C4-2B (cell line): ENCODE results near the gene CPSF4L.

ENCODE experiments used
- ZFX ChIP-seq: fragments of 450-650 bp; IDR thresholded peaks from 2 replicates; pipeline ENCODE4 v1.6.1; 2017
- TF ChIP-seq, protein P1 (sequence below): fragments of 450-650 bp; conservative IDR thresholded peaks from 2 replicates; pipeline ENCODE4 v1.5.1; 2017; ENCODE audit warnings: mild to moderate bottlenecking

DNA sequence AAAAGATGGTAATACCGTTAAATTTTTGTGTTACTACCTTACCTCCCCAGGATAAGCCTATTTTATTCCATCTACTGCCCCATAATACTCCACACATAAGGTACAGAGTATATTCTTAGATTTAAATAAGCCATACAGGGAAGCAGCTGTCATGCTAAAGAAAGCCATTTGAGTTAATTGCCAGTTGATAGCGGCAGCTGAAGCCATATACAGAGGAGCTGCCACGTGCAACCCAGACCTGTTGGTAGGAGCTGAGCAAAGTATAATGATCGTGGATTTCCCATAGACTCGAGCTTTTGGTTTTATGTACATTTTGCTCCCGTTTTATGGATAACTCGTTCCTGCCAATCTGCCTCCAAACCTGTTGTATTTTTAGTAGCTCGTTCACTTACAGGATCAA lies 12.0 kb downstream of the CPSF4L start:
- TF ChIP-seq, protein P1, sequence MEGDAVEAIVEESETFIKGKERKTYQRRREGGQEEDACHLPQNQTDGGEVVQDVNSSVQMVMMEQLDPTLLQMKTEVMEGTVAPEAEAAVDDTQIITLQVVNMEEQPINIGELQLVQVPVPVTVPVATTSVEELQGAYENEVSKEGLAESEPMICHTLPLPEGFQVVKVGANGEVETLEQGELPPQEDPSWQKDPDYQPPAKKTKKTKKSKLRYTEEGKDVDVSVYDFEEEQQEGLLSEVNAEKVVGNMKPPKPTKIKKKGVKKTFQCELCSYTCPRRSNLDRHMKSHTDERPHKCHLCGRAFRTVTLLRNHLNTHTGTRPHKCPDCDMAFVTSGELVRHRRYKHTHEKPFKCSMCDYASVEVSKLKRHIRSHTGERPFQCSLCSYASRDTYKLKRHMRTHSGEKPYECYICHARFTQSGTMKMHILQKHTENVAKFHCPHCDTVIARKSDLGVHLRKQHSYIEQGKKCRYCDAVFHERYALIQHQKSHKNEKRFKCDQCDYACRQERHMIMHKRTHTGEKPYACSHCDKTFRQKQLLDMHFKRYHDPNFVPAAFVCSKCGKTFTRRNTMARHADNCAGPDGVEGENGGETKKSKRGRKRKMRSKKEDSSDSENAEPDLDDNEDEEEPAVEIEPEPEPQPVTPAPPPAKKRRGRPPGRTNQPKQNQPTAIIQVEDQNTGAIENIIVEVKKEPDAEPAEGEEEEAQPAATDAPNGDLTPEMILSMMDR, result no peak
- no peak for TF ChIP-seq ZFX
